GM18951 (cell line): ENCODE data around the gene ANKRD65.
"Not testable (repeated sequence)": the region's sequence is repeated elsewhere in the genome, so short reads cannot be mapped to it uniquely, and the experiment has no call there.

Experiments
- POLR2A ChIP-seq: IDR thresholded peaks from 4 replicates; pipeline ENCODE4 v1.6.1; 2011; ENCODE audit warnings: mild to moderate bottlenecking; ENCODE audit not compliant: insufficient read length, insufficient read depth; ENCODE audit errors: extremely low read depth
- in situ Hi-C: fragments of 300-500 bp; cut with MboI; formaldehyde crosslinking; loops from one replicate; pipeline ENCODE4 v1.12.0; 2022; ENCODE audit warnings: low sequenced_read_pairs, mixed read lengths, inconsistent platforms; ENCODE audit not compliant: unreplicated experiment

The ANKRD65 gene

GRCh38 chr1:1430992-1431844 lies 10.1 kb upstream of the ANKRD65 start:
- in situ Hi-C loops: no loop called here
- no peak for TF ChIP-seq POLR2A

GRCh38 chr1:1430114-1430982 lies 9.3 kb upstream of the ANKRD65 start:
- no peak for TF ChIP-seq POLR2A
- in situ Hi-C loops: no loop called here

- TF ChIP-seq POLR2A: no peak
- in situ Hi-C loops: no loop called here
Observed at GRCh38 chr1:1429671-1430073, 8.6 kb upstream of the ANKRD65 start.

GRCh38 chr1:1428967-1429366 lies 7.9 kb upstream of the ANKRD65 start:
- in situ Hi-C loops: not testable (repeated sequence)

GRCh38 chr1:1428174-1428573 lies 7.1 kb upstream of the ANKRD65 start:
- no peak for TF ChIP-seq POLR2A
- in situ Hi-C loops: no loop called here

GRCh38 chr1:1427820-1428148 lies 6.7 kb upstream of the ANKRD65 start:
- no peak for TF ChIP-seq POLR2A
- in situ Hi-C loops: no loop called here

GRCh38 chr1:1427106-1427819 lies 6.2 kb upstream of the ANKRD65 start:
- no peak for TF ChIP-seq POLR2A
- in situ Hi-C loops: no loop called here

GRCh38 chr1:1426496-1427105 lies 5.5 kb upstream of the ANKRD65 start:
- in situ Hi-C loops: no loop called here
- TF ChIP-seq POLR2A: no peak

- in situ Hi-C loops: no loop called here
Observed at GRCh38 chr1:1425753-1426495, 4.8 kb upstream of the ANKRD65 start.

GRCh38 chr1:1425426-1425752 lies 4.3 kb upstream of the ANKRD65 start:
- in situ Hi-C loops: no loop called here
- TF ChIP-seq POLR2A: no peak

More at GRCh38 chr1:1425753-1426495, 4.8 kb upstream of the ANKRD65 start:
- TF ChIP-seq POLR2A: no peak

GRCh38 chr1:1424707-1425106 lies 3.6 kb upstream of the ANKRD65 start:
- TF ChIP-seq POLR2A: no peak
- in situ Hi-C loops: no loop called here

- TF ChIP-seq POLR2A: no peak
- in situ Hi-C loops: no loop called here
Observed at GRCh38 chr1:1423245-1423597, 2.1 kb upstream of the ANKRD65 start.
